ENCODE data around the gene CCDC167.

Gene CCDC167

DNA sequence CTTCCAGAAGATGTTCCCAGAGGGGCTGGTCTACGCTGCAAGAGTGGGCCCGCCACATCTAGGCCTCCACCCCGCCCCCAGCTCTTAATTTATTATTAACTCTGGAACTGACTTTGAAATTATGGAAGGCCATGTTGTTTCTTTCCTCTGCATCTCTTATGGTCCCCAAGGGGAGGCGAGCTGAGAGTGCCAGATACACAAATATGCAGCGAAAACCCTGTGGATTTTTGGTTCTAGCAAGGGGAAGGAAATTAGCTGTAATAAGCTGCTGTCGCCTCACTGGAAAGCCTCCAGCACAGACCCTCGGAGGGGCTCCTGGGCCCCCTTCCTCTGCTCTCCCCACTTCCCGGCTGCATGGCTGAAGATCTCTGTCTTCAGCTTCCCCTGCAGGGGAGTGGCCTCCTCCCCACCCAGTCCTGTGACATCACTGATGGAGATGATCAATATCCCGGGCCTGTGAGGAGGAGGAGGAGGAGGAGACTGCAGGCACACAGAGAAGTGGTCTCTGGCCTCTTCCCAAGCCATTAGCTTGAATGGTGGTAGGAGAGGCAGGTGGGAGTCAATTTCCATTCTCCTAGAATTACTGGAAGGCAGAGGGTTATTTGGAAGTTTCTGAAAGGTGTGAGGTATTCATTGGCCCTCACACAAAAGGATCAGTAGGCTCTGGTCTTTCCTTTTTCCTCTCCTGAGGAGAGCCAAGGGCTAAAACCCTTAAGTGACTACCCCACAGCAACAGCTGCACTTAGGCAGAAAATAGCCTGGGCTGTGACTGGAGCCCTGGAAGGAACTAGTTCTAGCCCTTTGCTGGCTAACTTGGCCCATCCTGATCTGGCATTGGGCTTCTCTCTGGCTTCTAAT lies 39.7 kb upstream of the CCDC167 start:
- Histone ChIP-seq H3K27ac (ENCODE audit: low read length) (no peak overlapping the region), H3K4me3 (ENCODE audit: low read depth in 1 of 2, low read length in 2 of 2) (no peak overlapping the region), H3K36me3 (ENCODE audit: control insufficient read depth in 1 of 2, insufficient read depth in 2 of 2, low read length in 2 of 2) (no peaks in the 10 kb centered on the region), H3K9me3 (ENCODE audit: control insufficient read depth in 1 of 2, low read length in 2 of 2) (no peaks in the 10 kb centered on the region), H3K27me3 (ENCODE audit: low read depth, low read length) (peaks cover 26% of the 10 kb centered on the region), H3K4me1 (ENCODE audit: control insufficient read depth in 1 of 2, insufficient read depth in 2 of 2, low read length in 2 of 2) (peaks cover 0 to 15% of the 10 kb centered on the region in 2 donors)

DNA sequence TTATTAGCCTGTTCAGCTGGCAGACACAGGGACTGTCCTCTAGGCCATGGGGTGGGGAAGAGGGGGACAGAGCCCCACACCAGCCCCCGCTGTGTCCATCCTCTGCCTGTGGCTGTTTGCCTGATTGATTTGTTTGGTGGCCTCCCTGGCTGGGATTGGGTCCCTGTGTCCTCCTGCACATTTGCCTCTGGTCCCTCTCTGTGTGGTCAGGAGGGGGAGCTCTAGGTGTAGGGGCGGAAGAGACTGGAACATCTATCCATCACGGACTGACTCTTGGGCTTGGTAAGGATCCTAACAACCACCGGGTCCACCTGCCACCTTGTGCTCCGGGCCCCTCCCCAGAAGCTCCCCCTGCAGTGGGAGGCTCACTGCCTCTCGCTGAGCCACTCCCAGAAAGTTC lies 38.4 kb upstream of the CCDC167 start:
- no peaks in the 10 kb centered on the region for H3K36me3 ChIP-seq (ENCODE audit: control insufficient read depth in 1 of 2, insufficient read depth in 2 of 2, low read length in 2 of 2)
- no peaks in the 10 kb centered on the region for H3K9me3 ChIP-seq (ENCODE audit: control insufficient read depth in 1 of 2, low read length in 2 of 2)
- H3K27me3 ChIP-seq (ENCODE audit: low read depth, low read length): peaks cover 36% of the 10 kb centered on the region
- H3K27ac ChIP-seq (ENCODE audit: low read length): no peak overlapping the region
- no peak overlapping the region for H3K4me3 ChIP-seq (ENCODE audit: low read depth in 1 of 2, low read length in 2 of 2)
- peaks cover 0 to 15% of the 10 kb centered on the region in 2 donors for H3K4me1 ChIP-seq (ENCODE audit: control insufficient read depth in 1 of 2, insufficient read depth in 2 of 2, low read length in 2 of 2)

DNA sequence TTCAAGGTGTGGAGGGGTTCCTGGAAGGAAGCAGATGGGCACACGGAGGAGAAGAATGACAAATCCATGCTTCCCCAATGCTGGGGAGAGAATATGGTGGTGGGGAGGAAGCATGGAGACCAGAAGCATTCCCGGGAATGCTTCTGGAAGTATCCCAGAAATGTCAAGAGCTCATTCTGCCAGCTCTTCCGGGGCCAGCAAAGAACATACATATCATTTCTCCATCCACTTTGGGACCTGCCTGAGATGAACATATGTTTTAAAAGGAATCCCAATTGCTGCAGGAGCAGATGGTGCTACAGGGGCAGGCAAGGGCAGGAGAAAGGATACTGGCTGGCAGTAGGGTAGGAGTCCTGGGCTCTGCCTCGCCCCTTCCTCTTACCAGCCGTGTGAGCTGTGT lies 37.9 kb upstream of the CCDC167 start:
- H3K27ac ChIP-seq (ENCODE audit: low read length): no peak overlapping the region
- peaks cover 36% of the 10 kb centered on the region for H3K27me3 ChIP-seq (ENCODE audit: low read depth, low read length)
- no peak overlapping the region for H3K4me3 ChIP-seq (ENCODE audit: low read depth in 1 of 2, low read length in 2 of 2)
- H3K36me3 ChIP-seq (ENCODE audit: control insufficient read depth in 1 of 2, insufficient read depth in 2 of 2, low read length in 2 of 2): no peaks in the 10 kb centered on the region
- peaks cover 0 to 15% of the 10 kb centered on the region in 2 donors for H3K4me1 ChIP-seq (ENCODE audit: control insufficient read depth in 1 of 2, insufficient read depth in 2 of 2, low read length in 2 of 2)
- no peaks in the 10 kb centered on the region for H3K9me3 ChIP-seq (ENCODE audit: control insufficient read depth in 1 of 2, low read length in 2 of 2)

DNA sequence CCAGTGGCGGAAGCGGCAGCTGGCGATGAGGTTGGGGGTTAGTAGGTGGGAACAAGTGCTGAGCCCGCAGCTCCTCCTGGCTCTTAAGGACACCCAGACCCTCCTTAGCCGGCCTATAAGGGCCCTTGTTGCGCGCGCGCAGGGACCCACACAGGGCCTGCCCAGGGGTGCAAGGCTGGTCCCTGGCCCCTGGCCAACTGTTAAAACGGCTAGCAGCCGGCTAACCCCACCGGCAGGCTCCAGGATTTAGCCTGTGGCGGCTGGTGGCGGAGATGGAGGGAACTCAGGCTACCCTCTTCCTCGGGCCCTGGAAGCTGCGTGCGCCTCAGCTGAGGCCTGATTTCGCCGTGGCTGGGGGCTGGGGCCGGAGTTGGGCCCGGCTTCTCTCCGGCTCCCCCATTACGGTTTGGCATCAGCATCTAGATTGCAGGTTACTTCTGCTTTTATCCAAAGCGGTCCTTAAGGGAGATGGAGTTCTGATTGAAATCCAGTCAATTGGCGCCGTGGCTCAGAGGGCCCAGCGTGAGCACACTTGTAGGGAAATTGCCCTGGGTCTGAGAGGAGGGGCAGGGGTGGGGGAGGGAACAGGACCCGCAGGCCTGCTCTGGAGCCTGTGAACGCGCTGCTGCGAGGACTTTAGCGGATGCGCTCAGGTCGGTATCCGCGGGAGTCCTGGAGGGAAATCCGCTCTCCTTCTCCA lies 36.9 kb upstream of the CCDC167 start:
- Histone ChIP-seq H3K4me3 (ENCODE audit: low read depth in 1 of 2, low read length in 2 of 2) (peak overlapping the region; percentile 33 to 59), H3K27ac (ENCODE audit: low read length) (no peak overlapping the region), H3K9me3 (ENCODE audit: control insufficient read depth in 1 of 2, low read length in 2 of 2) (no peaks in the 10 kb centered on the region), H3K4me1 (ENCODE audit: control insufficient read depth in 1 of 2, insufficient read depth in 2 of 2, low read length in 2 of 2) (peaks cover 0 to 15% of the 10 kb centered on the region in 2 donors), H3K27me3 (ENCODE audit: low read depth, low read length) (peaks cover 36% of the 10 kb centered on the region), H3K36me3 (ENCODE audit: control insufficient read depth in 1 of 2, insufficient read depth in 2 of 2, low read length in 2 of 2) (no peaks in the 10 kb centered on the region)

DNA sequence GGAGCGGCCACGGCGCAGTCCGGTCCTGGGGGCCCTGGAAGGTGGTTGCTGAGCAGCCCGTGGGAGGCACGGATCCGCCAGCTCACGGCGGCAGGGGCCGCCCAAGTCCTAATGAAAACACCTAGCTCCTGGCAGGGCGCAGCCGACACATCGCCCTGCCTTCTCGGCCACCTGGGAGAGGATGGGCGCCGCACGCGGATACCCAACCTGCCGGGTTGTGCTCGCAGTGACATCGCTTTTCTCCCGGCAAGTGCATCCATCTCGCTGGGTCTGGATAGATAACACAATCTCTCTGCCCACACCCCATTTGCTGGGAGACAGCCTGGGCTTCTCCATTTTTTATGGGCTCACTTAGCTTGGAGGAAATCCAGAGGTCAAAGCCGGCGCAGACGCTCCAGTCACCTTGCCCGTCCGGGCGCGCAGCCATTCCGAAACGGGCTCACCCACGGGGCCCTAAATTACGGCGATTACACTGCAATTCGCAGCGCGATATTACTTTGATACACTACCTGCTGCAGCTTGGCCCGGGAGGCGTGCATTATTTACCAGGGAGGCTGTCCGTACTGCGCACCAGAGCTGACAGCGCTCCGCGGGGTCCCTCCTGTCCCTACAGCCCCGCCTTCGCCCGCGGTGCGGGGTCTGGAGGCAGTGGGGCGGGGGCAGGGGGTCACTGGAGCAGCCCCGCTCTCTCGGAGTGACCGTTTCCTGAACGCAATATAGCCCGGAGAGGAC lies 36.2 kb upstream of the CCDC167 start:
- Histone ChIP-seq H3K4me3 (ENCODE audit: low read depth in 1 of 2, low read length in 2 of 2) (peak overlapping the region; percentile 33 to 59), H3K9me3 (ENCODE audit: control insufficient read depth in 1 of 2, low read length in 2 of 2) (no peaks in the 10 kb centered on the region), H3K36me3 (ENCODE audit: control insufficient read depth in 1 of 2, insufficient read depth in 2 of 2, low read length in 2 of 2) (no peaks in the 10 kb centered on the region), H3K4me1 (ENCODE audit: control insufficient read depth in 1 of 2, insufficient read depth in 2 of 2, low read length in 2 of 2) (peaks cover 0 to 15% of the 10 kb centered on the region in 2 donors), H3K27ac (ENCODE audit: low read length) (no peak overlapping the region), H3K27me3 (ENCODE audit: low read depth, low read length) (peaks cover 36% of the 10 kb centered on the region)

DNA sequence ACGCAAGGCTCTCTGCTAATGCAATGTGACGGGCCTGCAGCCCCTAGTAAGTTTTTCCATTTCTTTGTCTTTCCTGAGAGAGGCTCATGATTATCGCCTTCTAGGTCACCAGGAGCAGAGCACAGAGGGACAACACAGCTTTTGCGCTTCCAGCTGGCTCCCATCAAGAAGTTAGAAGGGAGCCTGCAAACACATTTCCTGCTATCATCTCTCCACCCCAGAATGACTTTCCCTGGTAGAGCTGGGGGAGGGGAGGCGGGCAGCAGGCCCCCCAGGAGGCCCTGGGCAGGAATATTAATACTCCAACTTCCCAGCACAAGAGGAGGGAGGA lies 35.7 kb upstream of the CCDC167 start:
- H3K4me1 ChIP-seq (ENCODE audit: control insufficient read depth in 1 of 2, insufficient read depth in 2 of 2, low read length in 2 of 2): peaks cover 0 to 15% of the 10 kb centered on the region in 2 donors
- H3K27ac ChIP-seq (ENCODE audit: low read length): no peak overlapping the region
- H3K4me3 ChIP-seq (ENCODE audit: low read depth in 1 of 2, low read length in 2 of 2): peak overlapping the region in 1 of 2 donors; percentile 59
- H3K9me3 ChIP-seq (ENCODE audit: control insufficient read depth in 1 of 2, low read length in 2 of 2): no peaks in the 10 kb centered on the region
- H3K36me3 ChIP-seq (ENCODE audit: control insufficient read depth in 1 of 2, insufficient read depth in 2 of 2, low read length in 2 of 2): no peaks in the 10 kb centered on the region
- peaks cover 36% of the 10 kb centered on the region for H3K27me3 ChIP-seq (ENCODE audit: low read depth, low read length)

DNA sequence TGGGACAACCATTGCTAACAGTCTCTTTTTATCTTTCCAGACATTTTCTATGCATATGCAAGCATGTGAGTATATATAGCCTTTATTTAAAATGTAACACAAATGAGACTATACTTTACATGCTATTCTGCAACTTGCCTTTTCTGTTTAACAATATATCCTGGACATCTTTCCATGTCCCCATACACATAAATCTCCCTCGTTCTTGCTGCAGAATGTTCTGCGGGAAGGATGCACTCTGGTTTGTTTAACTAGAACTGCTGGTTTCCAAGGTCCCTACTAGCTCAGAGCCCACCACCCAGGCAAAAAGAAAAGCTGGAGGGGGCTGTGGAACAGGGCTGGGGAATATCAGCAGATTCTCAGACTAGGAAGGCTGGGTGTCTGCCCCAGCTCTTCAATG lies 35.2 kb upstream of the CCDC167 start:
- peaks cover 0 to 15% of the 10 kb centered on the region in 2 donors for H3K4me1 ChIP-seq (ENCODE audit: control insufficient read depth in 1 of 2, insufficient read depth in 2 of 2, low read length in 2 of 2)
- no peaks in the 10 kb centered on the region for H3K9me3 ChIP-seq (ENCODE audit: control insufficient read depth in 1 of 2, low read length in 2 of 2)
- peaks cover 36% of the 10 kb centered on the region for H3K27me3 ChIP-seq (ENCODE audit: low read depth, low read length)
- H3K4me3 ChIP-seq (ENCODE audit: low read depth in 1 of 2, low read length in 2 of 2): no peak overlapping the region
- H3K36me3 ChIP-seq (ENCODE audit: control insufficient read depth in 1 of 2, insufficient read depth in 2 of 2, low read length in 2 of 2): no peaks in the 10 kb centered on the region
- H3K27ac ChIP-seq (ENCODE audit: low read length): no peak overlapping the region

DNA sequence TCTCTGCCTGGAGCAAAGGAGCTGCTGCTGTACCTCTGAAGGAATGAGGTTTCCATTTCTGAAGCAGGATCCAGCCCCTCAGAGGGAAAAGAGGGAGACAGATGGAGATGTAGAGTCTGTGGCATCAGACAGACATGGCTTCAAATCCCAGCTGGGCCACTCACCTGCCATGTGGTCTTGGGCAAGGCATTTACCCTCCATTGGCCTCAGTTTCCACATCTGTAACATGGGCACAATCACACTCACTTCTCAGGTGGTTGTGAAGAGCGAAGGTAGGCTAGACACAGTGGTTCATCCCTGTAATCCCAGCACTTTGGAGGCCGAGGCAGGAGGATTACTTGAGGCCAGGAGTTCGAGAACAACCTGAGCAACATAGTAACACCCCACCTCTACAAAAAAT lies 32.4 kb upstream of the CCDC167 start:
- Histone ChIP-seq H3K27ac (ENCODE audit: low read length) (no peak overlapping the region), H3K27me3 (ENCODE audit: low read depth, low read length) (peaks cover 35% of the 10 kb centered on the region), H3K4me3 (ENCODE audit: low read depth in 1 of 2, low read length in 2 of 2) (no peak overlapping the region), H3K4me1 (ENCODE audit: control insufficient read depth in 1 of 2, insufficient read depth in 2 of 2, low read length in 2 of 2) (peaks cover 0 to 15% of the 10 kb centered on the region in 2 donors), H3K36me3 (ENCODE audit: control insufficient read depth in 1 of 2, insufficient read depth in 2 of 2, low read length in 2 of 2) (no peaks in the 10 kb centered on the region), H3K9me3 (ENCODE audit: control insufficient read depth in 1 of 2, low read length in 2 of 2) (no peaks in the 10 kb centered on the region)

DNA sequence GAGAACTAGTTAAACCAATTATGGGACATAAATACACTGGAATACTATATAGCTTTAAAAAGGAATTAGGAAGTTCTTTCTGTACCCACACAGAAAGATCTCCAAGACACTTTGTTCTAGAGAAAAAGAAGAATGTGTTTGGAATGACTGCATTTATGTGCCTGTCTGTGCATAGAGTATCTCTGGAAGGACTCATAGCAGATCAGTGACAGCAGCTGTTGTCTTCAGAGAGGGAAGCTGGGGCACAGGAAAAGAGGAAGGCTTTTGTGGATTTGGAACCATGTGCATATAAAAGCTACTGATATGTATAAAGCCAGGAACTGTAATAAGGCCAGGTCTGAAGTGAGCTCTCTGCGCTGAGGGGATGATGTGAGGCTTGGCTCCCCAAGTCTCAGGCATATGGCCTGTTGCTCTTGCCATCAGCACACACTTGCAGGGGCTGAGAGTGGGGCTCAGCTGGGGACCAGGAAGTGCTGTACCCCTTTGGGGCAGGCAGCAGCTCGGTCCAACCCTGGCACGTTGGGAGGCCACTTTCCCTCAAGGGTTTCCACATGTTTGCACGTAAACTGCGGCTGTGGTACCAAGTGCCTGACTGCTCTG lies 31.8 kb upstream of the CCDC167 start:
- H3K36me3 ChIP-seq (ENCODE audit: control insufficient read depth in 1 of 2, insufficient read depth in 2 of 2, low read length in 2 of 2): no peaks in the 10 kb centered on the region
- H3K27ac ChIP-seq (ENCODE audit: low read length): no peak overlapping the region
- peaks cover 0 to 12% of the 10 kb centered on the region in 2 donors for H3K4me1 ChIP-seq (ENCODE audit: control insufficient read depth in 1 of 2, insufficient read depth in 2 of 2, low read length in 2 of 2)
- H3K4me3 ChIP-seq (ENCODE audit: low read depth in 1 of 2, low read length in 2 of 2): no peak overlapping the region
- H3K27me3 ChIP-seq (ENCODE audit: low read depth, low read length): peaks cover 29% of the 10 kb centered on the region
- no peaks in the 10 kb centered on the region for H3K9me3 ChIP-seq (ENCODE audit: control insufficient read depth in 1 of 2, low read length in 2 of 2)

DNA sequence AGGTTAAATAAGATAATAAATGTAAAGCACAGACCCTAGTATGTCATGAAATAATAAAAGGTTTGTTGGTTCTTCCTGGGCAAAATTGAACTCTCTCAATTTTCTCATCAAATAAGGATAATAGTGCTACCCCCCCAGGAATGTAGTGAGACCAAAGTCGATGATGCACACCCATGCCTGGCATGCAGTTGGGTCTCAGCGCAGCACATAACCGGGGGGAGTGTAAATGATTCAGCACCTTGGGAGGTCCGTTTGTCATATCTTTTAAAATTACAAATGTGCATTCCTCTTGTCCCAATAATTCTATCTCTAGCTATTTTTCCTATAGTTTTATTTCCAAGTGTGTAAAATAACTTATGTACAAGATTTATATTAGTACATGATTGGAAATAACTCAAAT lies 31.3 kb upstream of the CCDC167 start:
- Histone ChIP-seq H3K36me3 (ENCODE audit: control insufficient read depth in 1 of 2, insufficient read depth in 2 of 2, low read length in 2 of 2) (no peaks in the 10 kb centered on the region), H3K9me3 (ENCODE audit: control insufficient read depth in 1 of 2, low read length in 2 of 2) (no peaks in the 10 kb centered on the region), H3K27ac (ENCODE audit: low read length) (no peak overlapping the region), H3K27me3 (ENCODE audit: low read depth, low read length) (peaks cover 24% of the 10 kb centered on the region), H3K4me3 (ENCODE audit: low read depth in 1 of 2, low read length in 2 of 2) (no peak overlapping the region), H3K4me1 (ENCODE audit: control insufficient read depth in 1 of 2, insufficient read depth in 2 of 2, low read length in 2 of 2) (peaks cover 0 to 7% of the 10 kb centered on the region in 2 donors)

DNA sequence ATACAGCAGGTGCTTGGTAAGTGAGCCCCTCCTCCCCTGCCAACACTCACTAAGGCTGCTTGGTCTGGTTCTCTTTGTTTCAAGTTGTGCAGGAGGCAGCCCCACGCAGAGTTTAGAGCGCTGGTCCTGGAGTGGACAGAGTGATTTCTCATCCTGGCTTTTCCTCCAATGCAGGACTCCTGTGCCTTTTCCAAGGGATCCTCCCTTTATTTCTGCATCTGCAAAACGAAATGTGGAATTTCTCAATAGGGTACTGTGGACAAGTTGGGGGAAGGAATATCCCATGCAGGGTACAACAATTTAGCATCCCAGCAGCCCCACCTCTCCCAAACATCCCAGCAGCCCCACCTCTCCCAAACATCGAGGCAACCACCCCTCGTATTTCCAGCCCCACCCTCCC lies 30.6 kb upstream of the CCDC167 start:
- peaks cover 17% of the 10 kb centered on the region for H3K27me3 ChIP-seq (ENCODE audit: low read depth, low read length)

More for the DNA sequence above, 30.6 kb upstream of the CCDC167 start:
- no peak overlapping the region for H3K4me3 ChIP-seq (ENCODE audit: low read depth in 1 of 2, low read length in 2 of 2)
- no peaks in the 10 kb centered on the region for H3K9me3 ChIP-seq (ENCODE audit: control insufficient read depth in 1 of 2, low read length in 2 of 2)
- no peaks in the 10 kb centered on the region for H3K36me3 ChIP-seq (ENCODE audit: control insufficient read depth in 1 of 2, insufficient read depth in 2 of 2, low read length in 2 of 2)
- no peaks in the 10 kb centered on the region for H3K4me1 ChIP-seq (ENCODE audit: control insufficient read depth in 1 of 2, insufficient read depth in 2 of 2, low read length in 2 of 2)
- no peak overlapping the region for H3K27ac ChIP-seq (ENCODE audit: low read length)
